HEK293T (cell line): Measurements from ENCODE around the gene ZDHHC14.

Experiments
- ELF4 ChIP-seq: fragments of 450-650 bp; IDR thresholded peaks from 2 replicates; pipeline ENCODE4 v1.6.1; 2017; ENCODE audit warnings: antibody characterized with exemption
- FOXM1 ChIP-seq: fragments of 450-650 bp; IDR thresholded peaks from 2 replicates; pipeline ENCODE4 v1.6.1; 2017; ENCODE audit warnings: mild to moderate bottlenecking, borderline replicate concordance
- SP1 ChIP-seq: fragments of 450-650 bp; IDR thresholded peaks from 2 replicates; pipeline ENCODE4 v1.6.1; 2017
- SUZ12 ChIP-seq: fragments of 450-650 bp; IDR thresholded peaks from 2 replicates; pipeline ENCODE4 v1.6.1; 2016; ENCODE audit warnings: mild to moderate bottlenecking

DNA sequence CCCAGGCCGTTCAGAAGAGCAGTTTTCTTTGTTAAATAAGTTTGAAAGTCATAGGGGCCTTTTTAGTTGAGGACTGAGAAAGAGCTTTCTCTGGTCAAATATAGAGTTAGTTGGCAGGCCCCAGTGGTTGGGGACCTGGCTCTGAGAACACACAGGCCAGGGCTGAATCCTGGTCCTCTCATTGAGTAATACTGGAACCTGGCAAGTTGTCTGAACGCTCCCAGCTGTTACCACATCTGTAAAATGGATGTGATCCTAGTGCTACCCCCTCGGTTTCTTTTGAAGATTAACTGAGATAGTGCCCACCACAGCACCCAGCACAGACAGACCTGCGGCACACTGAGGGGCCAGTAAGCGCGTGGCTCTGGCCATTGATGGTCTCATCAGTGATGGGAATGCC lies 215.5 kb downstream of the ZDHHC14 start:
- TF ChIP-seq SUZ12 (no peak), SP1 (no peak), FOXM1 (no peak), ELF4 (no peak)
